HG02970 (cell line): ENCODE measurements around the gene EMC10.
"Not testable (repeated sequence)": the region's sequence is repeated elsewhere in the genome, so short reads cannot be mapped to it uniquely, and the experiment has no call there.

Experiments
- ATAC-seq: cut with Tn5 transposase; IDR thresholded peaks from one replicate; pipeline ENCODE4 v1.9.1; 2021; ENCODE audit warnings: mild to moderate bottlenecking, moderate library complexity, moderate number of reproducible peaks; ENCODE audit not compliant: unreplicated experiment, low FRiP score

Gene EMC10

GRCh38 chr19:50476224-50476906 lies at the start of gene EMC10, which contains the start of gene GARIN5A:
EMC10 (plus strand) TSS chr19:50476507; CDS start chr19:50476545, 38 bp downstream.
GARIN5A (minus strand) TSS chr19:50476848; CDS start chr19:50476388, 460 bp downstream.
- peak; percentile 77 for ATAC-seq

- ATAC-seq: no peak
Observed at GRCh38 chr19:50427318-50427925, 48.9 kb upstream of the EMC10 start.

GRCh38 chr19:50427997-50428425 lies 48.3 kb upstream of the EMC10 start:
- no peak for ATAC-seq

GRCh38 chr19:50428772-50429463 lies 47.4 kb upstream of the EMC10 start:
- no peak for ATAC-seq

- ATAC-seq: no peak
Observed at GRCh38 chr19:50430888-50431342, 45.4 kb upstream of the EMC10 start.

GRCh38 chr19:50431343-50432220 lies 44.7 kb upstream of the EMC10 start:
- ATAC-seq: peak; percentile 75

GRCh38 chr19:50432221-50433028 lies 43.9 kb upstream of the EMC10 start, which contains the start of gene MYBPC2:
MYBPC2 (plus strand) TSS chr19:50432892; CDS start chr19:50432954, 62 bp downstream.
- no peak for ATAC-seq

- no peak for ATAC-seq
Observed at GRCh38 chr19:50433201-50434180, 42.8 kb upstream of the EMC10 start.

GRCh38 chr19:50434525-50434924 lies 41.8 kb upstream of the EMC10 start:
- ATAC-seq: no peak

- no peak for ATAC-seq
Observed at GRCh38 chr19:50435221-50435620, 41.1 kb upstream of the EMC10 start.

- ATAC-seq: no peak
Observed at GRCh38 chr19:50435627-50436026, 40.7 kb upstream of the EMC10 start.

GRCh38 chr19:50437862-50438449 lies 38.4 kb upstream of the EMC10 start:
- ATAC-seq: no peak

GRCh38 chr19:50439130-50439529 lies 37.2 kb upstream of the EMC10 start:
- not testable (repeated sequence) for ATAC-seq

- ATAC-seq: no peak
Observed at GRCh38 chr19:50444059-50444458, 32.2 kb upstream of the EMC10 start.

- ATAC-seq: no peak
Observed at GRCh38 chr19:50447053-50447452, 29.3 kb upstream of the EMC10 start.

GRCh38 chr19:50447750-50448149 lies 28.6 kb upstream of the EMC10 start:
- ATAC-seq: no peak

- ATAC-seq: no peak
Observed at GRCh38 chr19:50449236-50449899, 26.9 kb upstream of the EMC10 start.
